ENCODE measurements around the gene RPL7A. TPM values are rescaled to one million over a fixed set of nuclear protein-coding genes. Genes with fewer than 3 reads are reported as not detected.

Gene RPL7A
- total and polyA plus RNA-seq, 2 of the 13 experiments (the other 11 are each of a cell fraction or from before 2014, with no cell fraction given): 2,401 to 2,938 TPM

DNA sequence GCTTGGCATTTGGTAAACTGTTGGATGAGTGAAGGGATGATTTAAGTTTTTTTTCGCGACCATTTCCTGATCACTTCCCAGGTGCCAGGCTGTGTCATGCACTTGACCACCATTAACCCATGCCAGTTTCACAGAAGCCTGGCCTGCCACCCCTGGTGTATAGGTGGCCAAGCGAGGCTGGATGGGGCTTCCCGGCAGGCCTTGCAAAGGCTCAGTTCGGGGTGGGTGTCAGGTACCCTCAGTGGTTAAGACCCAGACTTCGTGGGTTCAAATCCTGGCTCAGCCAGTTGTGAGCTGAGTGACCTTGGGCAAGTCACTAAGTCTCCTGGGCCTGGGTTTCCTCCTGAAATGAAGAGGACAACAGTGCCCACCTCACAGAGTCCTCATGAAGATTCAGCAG, 2.4 kb upstream of the RPL7A start:
- intact Hi-C loops (cut with micrococcal nuclease; ENCODE audit: unreplicated experiment): no loop called here
- BruUV-seq (replicated peaks): no TSS peak
- H3K4me2 ChIP-seq (ENCODE audit: low read depth, low read length): no peak overlapping the region; the same call in 1 of the 2 replicates
- DNase-seq (ENCODE audit: low spot score) (no peak), FAIRE-seq (no peak), ATAC-seq (no peak)
- H3K36me3 ChIP-seq (replicated peaks in 1 of 2; ENCODE audit: control insufficient read depth in 1 of 2, insufficient read depth in 2 of 2, low read length in 2 of 2): peaks cover 13 to 64% of the 10 kb centered on the region in 2 experiments
- peaks cover 29% of the 10 kb centered on the region for H3K4me1 ChIP-seq (ENCODE audit: insufficient read depth, low read length)
- no peak overlapping the region for H3K9ac ChIP-seq (ENCODE audit: insufficient read depth, low read depth, low read length)
- in situ Hi-C loops (cut with HindIII; ENCODE audit: extremely low pct_ligation_motif_present, low pct_unique_long_range_greater_than_20kb): no loop called here
- ChIA-PET POLR2A (no interaction called here), CTCF (ENCODE audit: low intra/inter-chr PET ratio, low total read pairs) (no interaction called here)
- TF ChIP-seq ZNF747 (CRISPR knock-in tag; IDR thresholded peaks at IDR 0.05; ENCODE audit: borderline replicate concordance) (no peak), LCORL (IDR thresholded peaks at IDR 0.05) (no peak), LCORL (CRISPR knock-in tag; IDR thresholded peaks at IDR 0.05) (no peak), ZNF572 (CRISPR knock-in tag; IDR thresholded peaks at IDR 0.05) (no peak)
- TF ChIP-seq, protein P1, sequence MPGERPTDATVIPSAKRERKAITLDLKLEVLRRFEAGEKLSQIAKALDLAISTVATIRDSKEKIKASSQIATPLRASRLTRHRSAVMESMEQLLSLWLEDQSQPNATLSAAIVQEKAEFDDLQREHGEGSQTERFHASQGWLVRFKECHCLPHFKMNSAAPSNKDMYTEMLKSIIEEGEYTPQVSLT (CRISPR knock-in tag; IDR thresholded peaks at IDR 0.05; ENCODE audit: borderline replicate concordance, low read depth): no peak
- H3K27me3 ChIP-seq (ENCODE audit: control insufficient read depth in 1 of 2, insufficient read depth in 2 of 2, low read length in 2 of 2): no peaks in the 10 kb centered on the region; a peak in 1 of 5 replicates
- H3K9me3 ChIP-seq (ENCODE audit: low read length): no peaks in the 10 kb centered on the region
- H3K79me2 ChIP-seq (ENCODE audit: insufficient read depth, low read length): peaks cover 34% of the 10 kb centered on the region
- H2AFZ ChIP-seq (ENCODE audit: low read length): no peak overlapping the region
- no peak overlapping the region for H3K27ac ChIP-seq (ENCODE audit: extremely low read length, insufficient read depth, low read length)
- 94% methylated on average over 6 of the region's 6 CpGs for WGBS (ENCODE audit: low lambda C conversion rate)
- peaks cover 7% of the 10 kb centered on the region for H4K20me1 ChIP-seq (ENCODE audit: insufficient read depth, low read length)
- H3K4me3 ChIP-seq (replicated peaks in 1 of 3; ENCODE audit: insufficient read depth in 1 of 3, low read depth in 2 of 3, low read length in 3 of 3): no peak overlapping the region

DNA sequence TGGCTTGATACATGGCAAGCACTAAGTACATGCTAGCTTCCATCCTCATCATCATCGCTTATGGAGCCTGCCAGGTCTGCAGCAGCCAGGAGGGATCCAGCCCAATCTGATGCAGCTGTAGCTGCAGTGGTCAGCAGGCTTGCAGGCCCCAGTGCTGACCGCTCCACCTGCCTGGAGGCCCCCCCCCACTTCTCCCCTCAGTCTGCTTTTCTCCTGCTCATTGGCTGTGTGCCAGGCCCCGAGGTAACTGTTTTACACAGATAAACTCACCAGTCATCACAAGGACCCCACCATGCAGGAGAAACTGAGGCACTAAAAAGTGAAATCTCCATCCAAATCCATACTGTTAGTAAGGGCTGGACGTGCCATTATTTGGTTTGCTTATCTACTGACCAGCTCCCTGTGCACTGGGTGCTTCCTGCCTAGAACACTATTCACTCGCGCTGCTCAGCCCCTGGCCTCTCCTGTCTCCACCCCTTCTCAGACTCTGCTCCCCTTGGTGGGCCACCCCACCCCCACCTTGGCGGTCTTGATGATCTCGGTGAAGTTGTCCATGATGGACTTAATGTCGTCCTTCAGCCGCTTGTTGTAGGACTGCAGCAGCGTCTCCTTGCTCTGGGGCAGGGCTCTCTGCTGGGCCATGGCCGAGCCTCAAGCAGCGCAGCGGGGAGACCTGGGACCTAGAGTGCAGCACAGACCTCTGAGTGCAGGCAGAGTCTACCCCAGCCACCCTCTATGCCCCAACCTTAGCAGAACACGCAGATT, 1.8 kb upstream of the RPL7A start:
- Histone ChIP-seq H3K4me2 (ENCODE audit: low read depth, low read length) (peak overlapping the region; percentile 97), H3K36me3 (replicated peaks in 1 of 2; ENCODE audit: control insufficient read depth in 1 of 2, insufficient read depth in 2 of 2, low read length in 2 of 2) (peaks cover 13 to 65% of the 10 kb centered on the region in 2 experiments), H3K9me3 (ENCODE audit: low read length) (no peaks in the 10 kb centered on the region), H4K20me1 (ENCODE audit: insufficient read depth, low read length) (peaks cover 11% of the 10 kb centered on the region), H2AFZ (ENCODE audit: low read length) (no peak overlapping the region), H3K4me1 (ENCODE audit: insufficient read depth, low read length) (peaks cover 29% of the 10 kb centered on the region), H3K9ac (ENCODE audit: insufficient read depth, low read depth, low read length) (peak overlapping the region; percentile 99), H3K4me3 (replicated peaks in 1 of 3; ENCODE audit: insufficient read depth in 1 of 3, low read depth in 2 of 3, low read length in 3 of 3) (peak overlapping the region; percentile 82 to 100 (median 91); a peak in 5 of 6 replicates), H3K27ac (ENCODE audit: extremely low read length, insufficient read depth, low read length) (peak overlapping the region; percentile 97), H3K79me2 (ENCODE audit: insufficient read depth, low read length) (peaks cover 34% of the 10 kb centered on the region), H3K27me3 (ENCODE audit: control insufficient read depth in 1 of 2, insufficient read depth in 2 of 2, low read length in 2 of 2) (no peaks in the 10 kb centered on the region; a peak in 1 of 5 replicates)
- ATAC-seq: peak; percentile 13
- no TSS peak for BruUV-seq (replicated peaks)
- DNase-seq (ENCODE audit: low spot score): no peak
- intact Hi-C loops (cut with micrococcal nuclease; ENCODE audit: unreplicated experiment): no loop called here
- CTCF ChIA-PET (ENCODE audit: low intra/inter-chr PET ratio, low total read pairs): no interaction called here
- FAIRE-seq: no peak
- peak; percentile 66; the same call in 1 of the 2 replicates for TF ChIP-seq ZBTB38 (CRISPR knock-in tag; IDR thresholded peaks at IDR 0.05)
- no peak for TF ChIP-seq XRCC5 (optimal IDR thresholded peaks at IDR 0.05; ENCODE audit: low read length)
- 0 out of 2 replicates have a peak, but pooled peaks have one; percentile 9 for TF ChIP-seq ZNF550 (CRISPR knock-in tag; IDR thresholded peaks at IDR 0.05; ENCODE audit: borderline replicate concordance)
- 0 out of 4 replicates have a peak, but pooled peaks of 1 of the 2 experiments have one; percentile 13 for TF ChIP-seq POLR2A (IDR thresholded peaks at IDR 0.05; ENCODE audit: insufficient read depth in 1 of 2, low read depth in 2 of 2, low read length in 2 of 2)
- TF ChIP-seq, protein P2, sequence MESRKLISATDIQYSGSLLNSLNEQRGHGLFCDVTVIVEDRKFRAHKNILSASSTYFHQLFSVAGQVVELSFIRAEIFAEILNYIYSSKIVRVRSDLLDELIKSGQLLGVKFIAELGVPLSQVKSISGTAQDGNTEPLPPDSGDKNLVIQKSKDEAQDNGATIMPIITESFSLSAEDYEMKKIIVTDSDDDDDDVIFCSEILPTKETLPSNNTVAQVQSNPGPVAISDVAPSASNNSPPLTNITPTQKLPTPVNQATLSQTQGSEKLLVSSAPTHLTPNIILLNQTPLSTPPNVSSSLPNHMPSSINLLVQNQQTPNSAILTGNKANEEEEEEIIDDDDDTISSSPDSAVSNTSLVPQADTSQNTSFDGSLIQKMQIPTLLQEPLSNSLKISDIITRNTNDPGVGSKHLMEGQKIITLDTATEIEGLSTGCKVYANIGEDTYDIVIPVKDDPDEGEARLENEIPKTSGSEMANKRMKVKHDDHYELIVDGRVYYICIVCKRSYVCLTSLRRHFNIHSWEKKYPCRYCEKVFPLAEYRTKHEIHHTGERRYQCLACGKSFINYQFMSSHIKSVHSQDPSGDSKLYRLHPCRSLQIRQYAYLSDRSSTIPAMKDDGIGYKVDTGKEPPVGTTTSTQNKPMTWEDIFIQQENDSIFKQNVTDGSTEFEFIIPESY (CRISPR knock-in tag; IDR thresholded peaks at IDR 0.05): peak; percentile 58; the same call in 1 of the 2 replicates
- 0 out of 2 replicates have a peak, but pooled peaks have one; percentile 12 for TF ChIP-seq GLI4 (CRISPR knock-in tag; IDR thresholded peaks at IDR 0.05; ENCODE audit: borderline replicate concordance)
- TF ChIP-seq IKZF1 (IDR thresholded peaks at IDR 0.05): no peak
- in situ Hi-C loops (cut with HindIII; ENCODE audit: extremely low pct_ligation_motif_present, low pct_unique_long_range_greater_than_20kb): no loop called here
- POLR2A ChIA-PET: interaction anchor here (0.8 kb wide), 1 partner anchor 9 kb away, joined by 3 read pairs; no protein-coding TSS in a partner anchor
- 60% methylated on average over 7 of the region's 15 CpGs for WGBS (ENCODE audit: low lambda C conversion rate)

All from HepG2 (cell line).